Stimulated activated CD8-positive, alpha-beta memory T cell treated with anti-CD3 and anti-CD28 coated beads, Interleukin-15, amount 100 ng/mL, for 24 hours (primary cell): ENCODE results near the gene GFY.
A peak's percentile ranks its signal among the peaks of the same experiment; 100 is the strongest.

Experiments
- DNase-seq: peaks from one replicate; pipeline ENCODE4 v3.0.0-alpha.2; 2020; ENCODE audit warnings: low read depth

GFY gene

DNA sequence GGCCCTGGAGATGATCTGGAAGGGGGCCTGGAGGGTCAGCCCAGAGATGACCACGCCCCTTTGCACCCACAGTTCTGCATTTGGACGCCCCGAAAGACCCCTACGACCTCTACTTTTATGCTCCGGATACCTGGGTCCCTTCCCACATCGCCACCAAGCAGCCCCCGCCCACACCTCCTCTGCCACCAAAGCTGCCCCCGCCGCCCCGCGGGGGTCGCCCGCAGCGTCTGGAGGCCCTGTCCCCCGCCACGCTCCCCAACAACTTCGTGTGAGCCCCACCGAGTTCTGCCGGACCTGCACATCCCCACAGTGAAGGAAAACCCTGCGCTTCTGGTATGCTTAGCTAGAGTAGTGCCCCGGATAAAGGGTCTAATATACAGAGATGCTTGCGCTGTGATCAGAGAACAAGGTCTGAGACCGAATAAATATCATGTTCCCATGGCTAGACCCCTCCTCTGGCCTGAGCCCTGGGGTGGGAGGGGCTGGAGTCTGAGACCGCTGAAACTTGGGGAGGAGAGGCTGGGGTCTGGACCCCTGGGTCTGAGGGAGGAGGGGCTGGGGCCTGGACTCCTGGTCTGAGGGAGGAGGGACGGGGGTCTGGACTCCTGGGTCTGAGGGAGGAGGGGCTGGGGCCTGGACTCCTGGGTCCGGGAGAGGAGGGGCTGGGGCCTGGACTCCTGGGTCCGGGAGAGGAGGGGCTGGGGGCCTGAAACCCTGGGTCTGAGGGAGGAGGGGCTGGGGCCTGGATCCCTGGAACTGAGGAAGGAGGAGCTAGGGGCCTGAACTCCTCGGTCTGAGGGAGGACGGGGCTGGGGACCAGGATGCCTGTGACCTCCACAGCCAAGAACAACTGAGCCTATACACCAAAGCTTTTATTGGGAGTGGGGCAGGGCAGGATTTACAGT is 3.6 kb downstream of the GFY start:
- no peak for DNase-seq

DNA sequence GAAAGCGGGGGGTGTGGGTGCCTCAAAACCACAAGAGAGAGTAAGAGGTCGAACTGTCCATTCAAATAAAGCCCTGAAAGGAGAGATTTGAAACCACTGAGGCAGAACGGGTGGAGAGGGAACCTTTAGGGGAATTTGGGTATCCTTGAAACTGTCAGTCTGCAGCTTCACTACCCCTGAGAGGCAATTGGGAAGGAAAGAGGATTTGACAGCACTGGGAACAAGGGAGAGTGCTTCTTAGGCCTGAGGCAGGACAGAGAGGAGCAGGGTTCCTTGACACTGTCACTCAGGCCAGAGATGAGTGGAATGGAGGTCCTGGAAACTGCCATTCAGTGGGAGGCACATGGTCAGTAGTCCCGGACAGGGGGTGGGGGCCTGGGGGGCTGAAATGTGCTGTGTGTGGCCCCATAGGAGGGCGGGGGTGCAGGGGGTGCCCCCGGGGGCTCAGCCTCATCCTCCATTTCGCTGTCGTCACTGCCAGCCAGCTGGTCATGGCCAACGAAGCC is 5.0 kb downstream of the GFY start:
- no peak for DNase-seq

DNA sequence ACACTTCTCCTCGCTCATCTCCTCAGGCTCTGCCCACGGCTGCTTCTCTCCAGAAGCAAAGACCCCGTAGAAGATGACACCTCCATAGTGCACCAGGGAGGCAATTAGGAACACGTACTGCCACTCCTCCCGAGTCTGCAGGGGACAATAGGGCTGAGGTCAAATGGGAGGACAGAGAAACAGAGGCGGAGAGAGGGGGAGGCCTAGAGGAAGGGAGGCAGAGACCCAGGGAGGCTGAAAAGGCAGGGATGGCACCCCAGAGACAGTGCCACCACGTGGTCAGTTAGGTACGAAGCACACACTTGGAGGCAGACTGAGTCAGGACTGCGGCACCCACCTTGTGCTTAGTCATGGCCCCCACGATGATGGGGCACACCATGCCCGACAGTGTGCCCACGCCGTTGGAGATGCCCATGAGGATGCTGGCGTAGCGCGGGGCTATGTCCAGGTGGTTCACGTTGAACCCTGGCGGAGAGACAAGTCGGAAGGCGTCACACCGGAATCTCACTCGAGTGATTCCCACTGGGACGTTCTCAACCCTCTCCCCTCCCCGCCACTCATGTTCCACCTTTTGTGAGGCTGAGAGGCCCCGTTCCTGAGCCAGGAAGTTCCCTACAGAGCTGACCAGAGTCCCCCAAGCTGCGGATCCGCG is 5.6 kb downstream of the GFY start:
- no peak for DNase-seq

DNA sequence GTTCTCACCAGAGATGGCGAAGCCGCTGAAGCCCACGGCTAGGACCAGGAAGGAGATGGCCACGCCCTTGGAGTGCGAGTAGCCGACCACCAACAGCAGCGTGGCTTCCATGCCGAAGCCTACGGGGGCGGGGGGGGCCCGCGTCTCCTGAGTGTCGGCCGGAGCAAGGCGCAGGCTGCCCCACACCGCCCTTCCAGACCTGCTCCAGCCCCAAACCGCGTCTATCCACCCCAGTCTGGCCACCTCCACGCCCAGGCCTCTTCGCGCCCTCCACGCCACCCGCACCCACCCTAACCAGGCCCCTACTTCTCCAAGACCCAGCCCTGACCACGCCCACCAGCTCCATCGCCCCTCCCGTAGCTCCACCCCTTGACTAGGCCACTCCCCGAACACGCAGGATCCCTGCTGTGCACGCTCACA is 6.2 kb downstream of the GFY start:
- DNase-seq = no peak

DNA sequence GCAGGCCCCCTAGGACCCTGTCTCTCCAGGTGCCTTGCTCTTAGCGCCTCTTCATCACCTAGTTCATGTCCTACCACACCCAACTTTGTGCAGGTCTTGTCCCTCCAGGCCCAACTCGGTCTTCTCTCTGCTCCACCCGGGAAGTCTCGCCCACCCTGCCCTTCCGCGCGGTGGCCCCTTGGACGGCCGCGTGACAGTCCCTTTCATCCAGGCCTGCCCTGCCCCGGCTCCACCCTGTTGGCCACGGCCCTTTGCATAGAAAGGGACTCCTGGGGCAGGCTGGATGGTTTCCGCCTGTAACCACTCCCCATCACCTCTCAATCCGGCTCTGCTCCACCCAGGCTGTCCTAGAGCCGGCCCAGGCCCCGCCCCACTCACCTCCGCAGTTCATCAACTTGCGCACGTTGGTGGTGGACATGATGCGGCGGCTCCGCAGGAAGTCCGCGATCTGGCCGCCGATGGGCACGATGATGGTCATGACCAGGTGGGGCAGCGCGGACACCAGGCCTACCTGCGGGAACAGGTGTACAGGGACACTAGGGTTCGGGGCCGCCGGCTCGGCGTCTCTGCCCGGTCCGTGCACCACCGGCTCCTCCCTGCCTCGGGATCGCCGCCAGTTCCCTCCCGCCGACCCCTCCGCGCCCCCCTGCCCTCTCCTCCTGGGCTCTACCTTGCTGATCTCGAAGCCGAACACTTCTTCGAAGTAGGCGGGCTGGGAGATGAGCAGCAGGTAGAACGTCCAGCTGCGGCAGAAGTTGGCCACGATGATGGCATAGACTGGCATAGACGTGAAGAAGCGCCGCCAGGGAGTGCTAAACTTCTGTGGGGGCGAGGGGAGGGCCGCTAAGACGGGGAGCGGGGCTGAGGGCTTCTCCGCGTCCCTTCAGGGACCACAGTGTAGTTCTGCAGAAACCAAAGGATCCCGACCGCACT is 7.2 kb downstream of the GFY start:
- no peak for DNase-seq

DNA sequence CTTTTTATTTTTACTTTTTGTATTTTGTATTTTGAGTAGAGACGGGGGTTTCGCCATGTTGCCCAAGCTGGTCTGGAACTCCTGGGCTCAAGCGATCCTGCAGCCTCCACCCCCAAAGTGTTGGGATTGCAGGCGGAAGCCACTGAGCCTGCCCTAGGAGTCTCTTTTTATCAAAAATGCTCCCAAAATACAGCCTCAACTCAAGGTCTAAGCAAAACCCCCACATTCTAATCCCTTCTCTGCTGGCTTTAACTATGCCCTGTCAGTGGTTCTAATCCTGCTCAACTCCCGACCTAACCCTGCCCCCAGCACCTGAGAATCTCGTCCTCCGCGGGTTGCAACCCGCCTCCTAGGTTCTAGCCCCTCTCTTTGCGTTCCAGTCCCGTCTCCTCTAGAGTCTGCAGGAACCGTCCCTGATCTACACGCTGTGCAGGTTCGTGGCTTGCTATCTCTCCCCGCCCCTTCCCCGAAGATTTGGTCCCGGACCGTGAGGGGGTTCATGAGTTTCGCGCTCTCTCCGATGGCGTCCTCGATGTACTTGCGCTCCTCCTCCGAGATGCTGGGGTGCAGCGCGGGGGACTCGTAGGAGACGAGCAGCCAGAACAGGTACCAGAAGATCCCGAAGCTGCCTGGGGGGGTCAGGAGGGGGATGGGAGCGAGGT is 8.2 kb downstream of the GFY start:
- DNase-seq = no peak

DNA sequence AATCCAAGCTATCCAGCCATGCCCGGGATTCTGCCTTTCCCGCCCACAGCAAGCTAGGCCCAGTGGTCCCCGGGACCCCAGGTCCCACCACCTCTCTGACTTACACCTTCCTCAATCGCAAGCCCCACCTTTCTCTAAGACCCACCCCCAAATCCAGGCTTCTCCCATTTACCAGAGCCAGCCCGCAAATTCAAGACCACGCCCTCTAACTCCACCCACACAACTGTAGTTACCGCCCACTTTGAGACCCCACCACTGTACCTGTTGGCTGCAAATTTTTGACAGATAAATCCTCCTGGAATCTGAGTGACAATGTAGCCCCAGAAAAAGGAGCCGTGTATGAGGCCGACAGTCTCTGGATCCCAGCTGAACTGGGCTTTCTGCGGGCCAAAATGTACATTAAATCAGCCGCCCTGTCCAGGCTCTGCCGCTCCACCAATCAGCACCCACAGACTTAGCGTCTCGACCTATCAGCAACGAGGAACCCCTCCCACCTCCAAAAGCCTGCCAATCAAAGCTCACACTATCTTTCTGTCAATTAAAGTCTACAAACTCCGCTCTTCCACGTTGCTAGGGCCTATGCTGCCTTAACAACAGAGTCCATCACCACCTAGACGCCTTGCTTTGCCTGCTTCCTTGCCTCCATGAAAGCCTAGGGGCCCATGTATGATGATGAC is 9.9 kb downstream of the GFY start:
- no peak for DNase-seq

DNA sequence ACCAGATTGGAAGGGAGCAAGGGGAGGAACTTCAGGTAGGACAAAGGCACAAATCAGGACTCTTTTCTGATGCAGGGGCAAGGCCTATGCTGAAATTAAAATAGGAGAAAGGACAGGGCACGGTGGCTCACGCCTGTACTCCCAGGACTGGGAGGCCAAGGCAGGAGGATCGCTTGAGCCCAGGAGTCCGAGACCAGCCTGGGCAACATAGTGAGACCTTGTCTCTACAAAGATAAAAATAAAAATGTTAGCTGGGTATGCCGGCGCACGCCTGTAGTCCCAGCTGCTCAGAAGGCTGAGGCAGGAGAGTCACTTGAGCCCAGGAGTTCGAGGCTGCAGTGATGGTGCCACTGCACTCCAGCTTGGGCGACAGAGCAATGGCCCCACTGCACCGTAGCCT is 10.5 kb downstream of the GFY start:
- no peak for DNase-seq

DNA sequence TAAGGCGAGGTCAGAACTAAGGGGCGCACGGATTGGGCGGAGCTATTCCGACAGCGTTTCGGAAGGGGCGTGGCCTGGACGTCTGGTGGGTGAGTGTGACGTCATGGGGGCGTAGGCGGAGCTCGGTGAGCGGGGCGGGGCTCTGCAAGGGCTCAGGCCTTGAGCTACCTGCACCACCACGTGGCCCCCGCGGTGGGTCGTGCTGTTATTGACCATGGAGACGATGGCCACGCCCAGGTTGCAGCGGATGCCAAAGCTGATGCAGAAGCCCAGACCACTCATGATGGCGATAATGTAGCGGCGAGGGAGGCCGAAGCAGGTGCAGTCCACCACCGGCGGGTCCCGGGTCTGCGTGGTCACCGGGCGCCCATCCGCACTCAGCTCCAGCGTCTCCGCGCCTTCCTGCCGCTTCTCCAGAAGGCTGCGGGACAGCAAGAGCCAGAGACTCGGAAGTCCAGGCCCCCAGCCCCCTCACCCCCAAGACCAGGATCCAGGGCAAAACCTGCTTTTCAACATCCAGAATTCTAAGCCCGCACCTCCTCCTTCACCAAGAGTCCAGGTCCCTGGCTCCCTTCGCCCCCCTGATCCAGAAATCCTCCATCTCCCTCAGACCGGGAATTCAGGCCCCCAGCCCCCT is 11.3 kb downstream of the GFY start:
- DNase-seq = no peak

DNA sequence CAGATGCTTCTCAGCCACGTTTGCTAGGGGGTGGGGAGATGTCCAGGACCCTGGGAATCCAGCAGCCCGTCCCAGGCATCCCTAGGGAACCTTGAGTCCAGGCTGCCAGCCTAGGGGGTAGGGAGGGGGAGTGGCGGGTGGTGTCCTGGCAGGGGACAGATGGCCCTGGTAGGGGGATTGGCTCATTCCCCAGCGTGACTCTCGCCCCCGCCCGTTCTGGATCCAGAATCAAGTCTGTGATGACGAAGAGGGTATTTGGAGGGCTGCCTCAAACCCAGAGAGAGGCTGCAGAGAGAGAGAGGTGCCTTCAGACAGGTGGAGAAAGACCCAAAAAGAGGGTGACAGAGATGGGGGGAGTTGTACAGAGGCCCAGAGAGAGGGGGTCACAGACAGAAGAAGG is 12.0 kb downstream of the GFY start:
- DNase-seq = no peak

DNA sequence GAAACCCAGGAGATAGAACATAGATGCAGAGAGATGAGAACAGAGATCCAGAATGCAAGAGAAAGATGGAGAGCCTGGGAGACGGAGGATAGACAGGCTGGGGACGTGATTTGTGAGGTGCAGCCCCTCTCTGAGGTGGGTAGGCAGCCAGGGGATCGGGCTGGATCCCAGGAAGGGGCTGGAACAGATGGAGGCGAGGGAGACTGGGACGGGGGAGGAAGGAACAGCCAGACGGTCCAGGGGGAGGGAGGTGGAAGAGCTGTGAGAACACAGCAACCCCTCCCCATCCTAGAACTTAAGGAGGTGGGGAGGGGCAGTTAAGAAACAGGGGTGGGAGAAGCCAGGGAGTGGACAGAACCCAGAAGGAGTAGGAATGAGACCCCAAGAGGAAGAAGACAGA is 13.1 kb downstream of the GFY start:
- no peak for DNase-seq

DNA sequence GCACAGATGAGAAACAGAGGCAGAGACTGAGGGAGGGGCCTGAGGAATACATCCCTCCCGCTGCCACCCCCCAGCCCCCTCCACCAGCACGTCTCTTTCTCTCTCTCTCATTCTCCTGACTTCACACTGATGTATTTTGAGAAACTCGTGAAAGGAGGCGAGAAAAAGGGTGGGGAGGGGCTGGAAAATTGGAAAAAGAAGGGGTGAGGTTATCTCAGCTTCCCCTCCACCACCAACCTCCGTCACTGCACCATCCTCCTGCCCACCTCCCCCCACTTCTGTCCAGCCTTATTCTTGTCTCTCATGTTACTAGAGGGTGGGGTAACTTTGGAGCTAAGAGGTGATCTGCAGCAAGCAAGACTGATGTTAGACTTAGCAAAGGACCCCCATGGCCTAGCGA is 14.6 kb downstream of the GFY start:
- no peak for DNase-seq

DNA sequence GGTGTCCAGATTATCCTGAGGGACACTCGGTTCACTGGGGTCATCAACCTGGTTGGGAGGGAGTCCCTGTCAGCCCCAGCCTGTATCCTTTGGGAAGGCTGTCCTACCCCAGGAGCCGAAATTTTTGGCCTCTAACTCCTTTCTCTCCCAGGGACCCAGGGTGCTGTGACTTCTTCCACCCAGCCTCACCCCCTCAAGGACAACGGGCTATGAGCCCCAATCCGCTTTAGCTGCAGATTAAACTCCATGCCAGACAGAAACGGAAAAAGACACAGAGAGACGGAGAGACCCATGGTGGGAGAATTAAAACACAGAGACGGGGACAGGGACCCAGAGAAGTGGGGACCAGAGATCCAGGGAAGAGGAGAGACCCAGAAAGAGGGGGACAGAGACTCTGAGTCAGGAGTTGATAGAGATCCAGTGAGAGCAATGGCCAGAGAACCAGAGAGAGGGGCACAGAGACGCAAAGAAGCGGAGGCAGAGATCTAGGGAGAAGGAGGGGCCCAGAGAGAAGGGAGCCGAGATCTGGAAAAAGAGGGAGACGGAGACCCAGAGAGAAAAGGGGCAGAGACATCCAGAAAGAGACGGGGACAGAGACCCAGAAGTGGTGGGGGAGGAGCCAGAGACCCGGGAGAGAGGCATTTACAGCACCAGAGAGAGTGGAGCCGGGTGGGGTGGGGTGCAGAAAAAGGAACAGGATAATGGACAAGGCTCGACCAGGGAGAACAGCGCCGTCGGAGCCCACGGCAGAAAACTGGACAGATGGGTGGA is 15.4 kb downstream of the GFY start:
- DNase-seq = no peak

DNA sequence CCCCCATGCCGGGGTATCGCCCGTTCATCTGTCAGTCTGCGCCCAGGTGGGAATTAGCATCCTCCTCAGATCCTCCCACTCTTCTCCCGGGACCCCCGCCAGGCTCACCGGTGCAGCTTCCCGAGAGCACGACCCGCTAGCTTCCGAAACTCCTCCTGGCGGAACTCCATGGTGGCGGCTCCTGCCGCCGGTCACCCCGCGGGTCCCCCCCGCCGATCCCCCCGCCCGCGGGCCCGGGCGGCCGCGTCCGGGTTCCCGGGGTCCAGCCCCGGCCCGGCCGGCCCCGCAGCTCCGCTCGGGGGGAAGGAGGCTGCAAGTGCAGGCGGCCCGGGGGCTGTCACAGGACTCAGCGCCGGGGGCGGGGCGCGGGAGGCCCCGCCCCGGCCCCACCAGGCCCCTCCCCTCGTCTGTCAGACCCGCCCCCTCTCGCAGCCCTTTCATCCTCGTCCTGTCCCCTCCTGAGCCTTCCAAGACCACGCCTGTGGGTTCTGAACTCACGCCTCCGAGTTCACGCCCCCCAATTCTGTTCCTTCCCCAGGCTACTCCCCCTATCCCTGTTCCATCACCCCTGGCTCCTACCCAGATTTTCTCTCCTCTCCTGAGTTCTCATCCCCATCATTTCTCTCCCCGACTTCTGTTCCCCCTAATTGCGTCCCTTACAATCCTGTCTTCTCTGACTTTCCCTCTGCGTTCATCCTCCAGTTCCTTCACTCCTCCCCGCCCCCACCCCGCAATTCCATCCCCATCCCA is 16.2 kb downstream of the GFY start, which contains the start of gene SLC17A7:
Gene SLC17A7, minus strand, starts transcription at position 318 of the 750 bp plus-strand sequence. Its CDS starts 148 bp downstream, at position 170.
- no peak for DNase-seq

DNA sequence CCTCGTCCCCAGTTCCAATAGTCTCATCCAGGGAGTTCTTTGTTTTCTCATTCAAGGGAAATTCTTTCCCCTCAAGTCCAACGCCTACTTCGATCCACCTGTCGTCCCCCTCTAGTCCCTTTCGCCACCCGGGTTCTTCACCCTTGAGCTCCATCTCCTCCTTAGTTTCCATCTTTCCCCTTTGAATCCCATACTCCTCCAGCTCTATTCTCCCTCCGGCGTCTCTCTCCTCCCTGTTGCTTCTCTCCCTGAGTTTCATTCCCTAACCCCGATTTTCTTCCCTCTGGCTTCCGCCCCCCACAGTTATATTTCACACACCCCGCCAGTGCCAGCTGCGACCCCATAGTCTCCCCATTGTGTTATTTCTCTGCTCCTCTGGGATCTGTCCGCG is 16.8 kb downstream of the GFY start:
- DNase-seq = no peak

DNA sequence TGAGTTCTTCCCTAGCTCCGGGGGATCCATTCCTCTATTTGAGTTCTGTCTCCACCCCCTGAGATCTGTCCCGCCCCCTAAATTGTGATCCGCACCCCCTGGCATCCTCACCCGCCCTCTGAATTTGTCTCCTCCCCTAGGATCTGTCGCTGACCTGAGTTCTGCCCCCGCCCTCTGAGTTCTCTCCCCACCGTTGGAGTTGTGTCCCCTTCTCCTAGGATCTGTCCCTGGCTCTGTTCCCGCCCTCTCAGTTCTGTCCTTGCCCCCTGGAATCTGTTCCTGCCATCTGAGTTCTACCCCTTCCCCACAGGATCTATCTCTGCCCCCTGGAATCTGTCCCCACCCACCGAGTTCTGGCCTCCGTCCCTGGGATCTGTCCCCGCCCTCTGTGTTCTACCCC is 17.2 kb downstream of the GFY start:
- DNase-seq = no peak

DNA sequence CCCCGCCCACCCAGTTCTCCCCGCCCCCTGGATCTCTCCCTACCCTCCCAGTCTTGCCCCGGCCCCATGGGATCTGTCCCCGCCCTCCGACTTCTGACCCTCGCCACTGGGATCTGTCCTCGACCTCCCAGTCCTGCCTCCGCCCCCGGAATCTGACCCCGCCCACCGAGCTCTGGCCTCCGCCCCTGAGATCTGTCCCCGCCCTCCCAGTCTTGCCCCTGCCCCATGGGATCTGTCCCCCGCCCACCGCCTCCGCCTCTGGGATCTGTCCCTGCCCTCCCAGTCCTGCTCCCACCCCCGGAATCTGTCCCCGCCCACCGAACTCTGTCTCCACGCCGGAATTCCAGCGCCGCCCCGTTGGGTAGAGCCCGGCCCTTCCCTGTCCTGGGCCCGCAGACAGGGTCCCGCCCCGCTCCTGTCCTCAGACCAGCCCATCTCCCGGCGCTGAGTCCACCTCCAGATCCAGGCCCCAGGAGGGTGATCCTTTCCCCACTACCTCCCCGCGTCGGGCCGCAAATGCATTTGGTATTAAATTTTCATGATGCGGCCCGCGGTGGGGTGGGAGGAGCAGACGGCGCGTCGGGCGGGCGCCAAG is 17.7 kb downstream of the GFY start:
- no peak for DNase-seq

DNA sequence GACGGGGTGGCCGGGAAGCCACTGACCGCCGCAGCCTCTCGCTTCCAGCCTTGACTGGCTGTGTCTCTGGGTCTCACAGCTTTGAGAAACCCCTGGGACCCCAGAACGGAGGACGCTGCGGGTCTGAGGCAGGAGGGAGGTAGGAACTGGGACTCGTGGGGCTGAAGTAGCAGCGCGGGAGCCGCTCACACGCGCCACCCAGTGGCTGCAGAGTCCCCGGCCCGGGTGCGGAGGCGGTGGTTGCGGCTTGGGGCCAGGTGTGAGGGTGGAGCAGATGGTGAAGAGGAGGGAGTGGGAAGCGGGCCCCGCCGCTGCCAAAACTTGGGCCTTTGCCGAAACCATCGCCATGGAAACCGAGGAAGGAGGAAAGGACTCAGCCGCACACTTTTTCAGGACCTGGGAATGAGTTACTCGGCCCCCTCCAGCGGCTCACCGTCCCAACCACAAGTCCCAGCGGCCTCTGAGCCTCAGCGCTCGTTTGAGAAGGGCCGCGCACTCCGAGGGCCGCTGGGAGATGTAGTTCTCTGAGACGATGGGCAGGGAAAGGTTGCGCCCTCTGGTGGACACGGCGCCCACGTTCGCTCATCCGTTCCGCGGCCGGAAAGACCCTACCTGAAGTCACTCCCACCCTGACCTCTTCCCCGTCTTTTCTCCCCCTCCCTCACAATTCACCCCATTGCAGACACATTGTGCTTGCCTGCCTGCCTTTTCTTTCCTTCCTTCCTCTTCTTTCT is 18.3 kb downstream of the GFY start:
- peak; percentile 89 for DNase-seq
